Liver (tissue), 9 donors: ENCODE data around the gene STC2. TPM values are rescaled to one million over a fixed set of nuclear protein-coding genes. Genes with fewer than 3 reads are reported as not detected.

Experiments
- DNase-seq: peaks from one replicate; pipeline ENCODE4 v3.0.0-alpha.2; 2017; ENCODE audit warnings: low spot score
- H3K27ac ChIP-seq, 2 donors: one replicate each; pipeline ENCODE4 v1.7.0; 2013; ENCODE audit warnings: inconsistent platforms in 2 of 2, low read length in 2 of 2, control low read depth in 1 of 2, low read depth in 1 of 2, mild to moderate bottlenecking in 1 of 2
- H3K27me3 ChIP-seq, 4 donors: one replicate each; pipeline versions ENCODE4 v1.6.1 to v1.7.0; 2013; ENCODE audit warnings: low read length in 3 of 4, inconsistent platforms in 1 of 4, mild to moderate bottlenecking in 1 of 4, moderate library complexity in 1 of 4; ENCODE audit not compliant: control insufficient read depth in 4 of 4, insufficient read depth in 4 of 4
- H3K36me3 ChIP-seq, 4 donors: one replicate each; pipeline versions ENCODE4 v1.6.1 to v1.7.0; 2013; ENCODE audit warnings: low read length in 3 of 4, mild to moderate bottlenecking in 3 of 4, low read depth in 1 of 4, moderate library complexity in 1 of 4; ENCODE audit not compliant: control insufficient read depth in 4 of 4, insufficient read depth in 3 of 4
- H3K4me1 ChIP-seq, 4 donors: one replicate each; pipeline versions ENCODE4 v1.6.1 to v1.7.0; 2013; ENCODE audit warnings: low read length in 3 of 4, mild to moderate bottlenecking in 3 of 4, moderate library complexity in 1 of 4; ENCODE audit not compliant: control insufficient read depth in 4 of 4, insufficient read depth in 4 of 4
- H3K4me3 ChIP-seq, 3 donors: one replicate each; pipeline versions ENCODE4 v1.6.1 to v1.7.0; 2013; ENCODE audit warnings: low read length in 3 of 3, control low read depth in 1 of 3, low read depth in 1 of 3, mild to moderate bottlenecking in 1 of 3
- H3K9ac ChIP-seq, 2 donors: one replicate each; pipeline ENCODE4 v1.7.0; 2013; ENCODE audit warnings: low read length in 2 of 2, mild to moderate bottlenecking in 2 of 2, moderate library complexity in 2 of 2, control low read depth in 1 of 2, low read depth in 1 of 2
- H3K9me3 ChIP-seq, 4 donors: one replicate each; pipeline versions ENCODE4 v1.6.1 to v1.7.0; 2013; ENCODE audit warnings: low read length in 3 of 4; ENCODE audit not compliant: control insufficient read depth in 4 of 4
- EGR1 ChIP-seq, 2 donors: IDR thresholded peaks; 2 replicates each; pipeline ENCODE4 v1.6.1; 2016 to 2018; ENCODE audit warnings: antibody characterized with exemption in 2 of 2, low read depth in 2 of 2
- FOXA1 ChIP-seq: IDR thresholded peaks from 2 replicates; pipeline ENCODE4 v1.6.1; 2016; ENCODE audit warnings: antibody characterized with exemption
- FOXA2 ChIP-seq: IDR thresholded peaks from 2 replicates; pipeline ENCODE4 v1.6.1; 2016; ENCODE audit warnings: antibody characterized with exemption
- GABPA ChIP-seq, 2 donors: IDR thresholded peaks in 1 of 2; conservative IDR thresholded peaks in 1 of 2; 2 replicates each; pipeline ENCODE4 v1.6.1; 2016; ENCODE audit warnings: antibody characterized with exemption in 2 of 2, mild to moderate bottlenecking in 1 of 2, moderate library complexity in 1 of 2
- HNF4A ChIP-seq, 2 donors: conservative IDR thresholded peaks; 2 replicates each; pipeline ENCODE4 v1.6.1; 2016; ENCODE audit warnings: antibody characterized with exemption in 2 of 2, mild to moderate bottlenecking in 2 of 2
- HNF4G ChIP-seq: IDR thresholded peaks from 2 replicates; pipeline ENCODE4 v1.6.1; 2016; ENCODE audit warnings: antibody characterized with exemption
- JUND ChIP-seq, 2 donors: IDR thresholded peaks; 2 replicates each; pipeline ENCODE4 v1.6.1; 2016; ENCODE audit warnings: antibody characterized with exemption in 2 of 2
- NR2F2 ChIP-seq: IDR thresholded peaks from 2 replicates; pipeline ENCODE4 v1.6.1; 2016; ENCODE audit warnings: antibody characterized with exemption
- RAD21 ChIP-seq, 2 donors: IDR thresholded peaks; 2 replicates each; pipeline ENCODE4 v1.6.1; 2016; ENCODE audit warnings: antibody characterized with exemption in 2 of 2, mild to moderate bottlenecking in 2 of 2
- REST ChIP-seq: IDR thresholded peaks from 2 replicates; pipeline ENCODE4 v1.6.1; 2016; ENCODE audit warnings: antibody characterized with exemption, mild to moderate bottlenecking
- RXRA ChIP-seq, 2 donors: IDR thresholded peaks; 2 replicates each; pipeline ENCODE4 v1.6.1; 2017 to 2018; ENCODE audit warnings: antibody characterized with exemption in 2 of 2, mild to moderate bottlenecking in 1 of 2
- SP1 ChIP-seq: IDR thresholded peaks from 2 replicates; pipeline ENCODE4 v1.6.1; 2018; ENCODE audit warnings: antibody characterized with exemption, mild to moderate bottlenecking
- TAF1 ChIP-seq: conservative IDR thresholded peaks from 2 replicates; pipeline ENCODE4 v1.6.1; 2016; ENCODE audit warnings: antibody characterized with exemption, mild to moderate bottlenecking
- YY1 ChIP-seq: IDR thresholded peaks from 2 replicates; pipeline ENCODE4 v1.6.1; 2016; ENCODE audit warnings: antibody characterized with exemption, mild to moderate bottlenecking
- ZBTB33 ChIP-seq: IDR thresholded peaks from 2 replicates; pipeline ENCODE4 v1.6.1; 2016; ENCODE audit warnings: antibody characterized with exemption
- WGBS: extraction: QIAGEN DNeasy Blood & Tissue Kit; methylation state at CpG from one replicate; pipeline ENCODE4 v1.1.7; 2013; 5-methylcytosine and 5-hydroxymethylcytosine counted together
- polyA plus RNA-seq, 2 donors: library from polyadenylated mRNA; stranded (reverse) in 1 of 2; unstranded in 1 of 2; fragments of 200-250 nt in 1 of 2; fragments of >200 nt in 1 of 2; fragmentation: Nextera tagmentation in 1 of 2; extraction: Ambion mirVana in 1 of 2; gene quantifications; one replicate each; pipeline versions ENCODE4 v1.2.1 to v1.2.3, GENCODE V29; 2013 to 2015
- total RNA-seq, 2 donors: library from RNA; depleted of rRNA; stranded (reverse); fragments of >200 nt; gene quantifications; one replicate each; pipeline ENCODE4 v1.2.3, GENCODE V29; 2014
- TF ChIP-seq, protein P1 (sequence below): IDR thresholded peaks from 2 replicates; pipeline ENCODE4 v1.6.1; 2016; ENCODE audit warnings: antibody characterized with exemption
- TF ChIP-seq, protein P2 (sequence below): IDR thresholded peaks from 2 replicates; pipeline ENCODE4 v1.6.1; 2016; ENCODE audit warnings: antibody characterized with exemption
- TF ChIP-seq, protein P3 (sequence below): fragments of 150-350 bp; IDR thresholded peaks from 2 replicates; pipeline ENCODE4 v1.5.1; 2017; ENCODE audit warnings: improper control_type of control experiment, low read depth, low read length; ENCODE audit not compliant: missing input control
- donor health status: healthy.
- donor health status: healthy.
- donor health status: healthy.
- donor health status: healthy.
- donor health status: healthy.

The STC2 gene
- total and polyA plus RNA-seq, 4 donors: 0.04 to 0.18 (median 0.17) TPM; not detected in 1

DNA sequence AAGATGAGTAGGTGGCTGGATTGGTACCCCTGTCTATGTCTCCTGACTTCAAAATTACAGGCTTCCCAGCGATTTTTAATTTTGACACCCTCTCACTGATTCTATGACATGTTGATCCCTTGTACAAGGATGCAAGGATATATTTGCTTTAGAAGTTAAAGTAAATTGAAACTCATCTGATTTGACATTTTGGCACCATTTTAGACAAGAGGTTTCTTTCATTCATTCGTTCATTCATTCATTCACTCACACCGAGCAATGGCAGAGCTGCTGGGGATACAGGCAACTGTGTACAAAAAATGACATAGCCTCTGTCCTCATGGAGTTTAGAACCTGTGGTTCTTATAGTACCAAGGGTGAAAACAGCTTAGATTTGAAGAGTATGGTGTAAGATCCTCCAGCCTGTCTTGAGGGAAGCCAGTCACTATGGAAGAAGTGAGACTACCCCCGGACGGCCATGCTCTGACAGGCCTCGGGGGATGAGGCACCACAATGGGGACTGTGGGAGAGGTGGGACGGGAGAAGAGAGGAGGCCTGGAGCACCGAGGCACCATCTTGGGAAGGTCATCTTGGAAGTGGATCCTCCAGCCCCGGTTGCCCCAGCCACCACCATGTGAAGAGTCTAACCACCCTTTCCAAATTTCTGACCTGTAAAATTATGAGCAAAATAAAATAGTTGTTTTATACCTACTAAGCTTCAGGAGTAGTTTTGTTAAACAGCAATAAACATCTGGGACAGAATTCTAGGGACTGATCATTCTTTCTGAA is 16.2 kb downstream of the STC2 start (continued):
- TF ChIP-seq, protein P1, sequence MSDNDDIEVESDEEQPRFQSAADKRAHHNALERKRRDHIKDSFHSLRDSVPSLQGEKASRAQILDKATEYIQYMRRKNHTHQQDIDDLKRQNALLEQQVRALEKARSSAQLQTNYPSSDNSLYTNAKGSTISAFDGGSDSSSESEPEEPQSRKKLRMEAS: no peak
- TF ChIP-seq RXRA (IDR thresholded peaks at IDR 0.05) (no peak), HNF4G (no peak), TAF1 (no peak), SP1 (no peak), RAD21 (IDR thresholded peaks at IDR 0.05) (no peak)
- TF ChIP-seq, protein P2, sequence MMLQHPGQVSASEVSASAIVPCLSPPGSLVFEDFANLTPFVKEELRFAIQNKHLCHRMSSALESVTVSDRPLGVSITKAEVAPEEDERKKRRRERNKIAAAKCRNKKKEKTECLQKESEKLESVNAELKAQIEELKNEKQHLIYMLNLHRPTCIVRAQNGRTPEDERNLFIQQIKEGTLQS: no peak

GRCh38 chr5:173310861-173311785 is 17.1 kb downstream of the STC2 start:
- Histone ChIP-seq H3K36me3 (no peaks in the 10 kb centered on the region), H3K4me3 (no peak overlapping the region), H3K4me1 (no peaks in the 10 kb centered on the region), H3K27me3 (no peaks in the 10 kb centered on the region), H3K9me3 (peaks cover 0 to 8% (median 2%) of the 10 kb centered on the region in 4 donors), H3K27ac (no peak overlapping the region), H3K9ac (no peak overlapping the region)
- WGBS: 80% methylated on average over 15 of the region's 15 CpGs
- DNase-seq: no peak
- peak; percentile 24 for TF ChIP-seq NR2F2
- TF ChIP-seq, protein P1: no peak

DNA sequence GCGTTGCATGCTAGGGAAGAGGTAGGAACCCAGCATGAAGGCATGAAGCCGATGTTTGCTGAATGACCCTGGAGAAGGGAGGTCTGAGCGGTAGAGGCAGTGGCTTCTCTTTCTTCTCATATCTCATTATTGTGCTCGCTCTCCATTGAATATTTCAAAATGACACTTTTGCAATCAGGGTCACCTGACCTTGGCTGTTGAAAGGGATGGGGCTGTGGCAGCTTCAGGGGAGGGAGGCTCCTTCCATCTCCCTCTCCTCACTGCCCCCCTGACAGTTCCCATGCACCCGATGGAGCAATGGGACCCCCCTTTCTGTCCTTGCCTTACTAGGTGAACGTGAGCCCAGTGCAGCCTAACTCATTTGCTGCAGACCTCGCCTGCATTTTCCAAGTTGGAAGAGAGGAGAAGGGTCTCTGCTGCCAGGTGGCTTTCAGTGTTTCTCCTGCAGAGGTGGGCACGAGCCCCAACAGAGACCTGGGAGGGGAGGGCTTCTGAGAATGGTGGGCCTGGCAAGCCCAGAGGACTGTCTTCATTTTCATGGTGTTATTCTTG is 17.9 kb downstream of the STC2 start:
- H3K27me3 ChIP-seq: no peaks in the 10 kb centered on the region
- H3K4me3 ChIP-seq: no peak overlapping the region
- H3K9ac ChIP-seq: no peak overlapping the region
- WGBS: 77% methylated on average over 8 of the region's 8 CpGs
- H3K4me1 ChIP-seq: no peaks in the 10 kb centered on the region
- no peak for TF ChIP-seq HNF4G
- no peak for TF ChIP-seq REST
- TF ChIP-seq, protein P3, sequence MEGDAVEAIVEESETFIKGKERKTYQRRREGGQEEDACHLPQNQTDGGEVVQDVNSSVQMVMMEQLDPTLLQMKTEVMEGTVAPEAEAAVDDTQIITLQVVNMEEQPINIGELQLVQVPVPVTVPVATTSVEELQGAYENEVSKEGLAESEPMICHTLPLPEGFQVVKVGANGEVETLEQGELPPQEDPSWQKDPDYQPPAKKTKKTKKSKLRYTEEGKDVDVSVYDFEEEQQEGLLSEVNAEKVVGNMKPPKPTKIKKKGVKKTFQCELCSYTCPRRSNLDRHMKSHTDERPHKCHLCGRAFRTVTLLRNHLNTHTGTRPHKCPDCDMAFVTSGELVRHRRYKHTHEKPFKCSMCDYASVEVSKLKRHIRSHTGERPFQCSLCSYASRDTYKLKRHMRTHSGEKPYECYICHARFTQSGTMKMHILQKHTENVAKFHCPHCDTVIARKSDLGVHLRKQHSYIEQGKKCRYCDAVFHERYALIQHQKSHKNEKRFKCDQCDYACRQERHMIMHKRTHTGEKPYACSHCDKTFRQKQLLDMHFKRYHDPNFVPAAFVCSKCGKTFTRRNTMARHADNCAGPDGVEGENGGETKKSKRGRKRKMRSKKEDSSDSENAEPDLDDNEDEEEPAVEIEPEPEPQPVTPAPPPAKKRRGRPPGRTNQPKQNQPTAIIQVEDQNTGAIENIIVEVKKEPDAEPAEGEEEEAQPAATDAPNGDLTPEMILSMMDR: no peak
- TF ChIP-seq ZBTB33: no peak
- no peak for TF ChIP-seq HNF4A (conservative IDR thresholded peaks at IDR 0.05)
- TF ChIP-seq EGR1 (IDR thresholded peaks at IDR 0.05; ENCODE audit: low read depth in 2 of 2): no peak
- no peak for TF ChIP-seq GABPA (IDR thresholded peaks at IDR 0.05 in 1 of 2, conservative IDR thresholded peaks at IDR 0.05 in 1 of 2)
- TF ChIP-seq, protein P2: no peak
- no peak for TF ChIP-seq TAF1
- TF ChIP-seq, protein P1: no peak
- TF ChIP-seq FOXA1: no peak
- TF ChIP-seq SP1: no peak
- TF ChIP-seq YY1: no peak
- no peak for TF ChIP-seq RAD21 (IDR thresholded peaks at IDR 0.05)
- no peak for TF ChIP-seq FOXA2
- no peak for TF ChIP-seq JUND (IDR thresholded peaks at IDR 0.05)
- no peak for TF ChIP-seq NR2F2
- no peak for TF ChIP-seq RXRA (IDR thresholded peaks at IDR 0.05)
- peaks cover 0 to 8% (median 2%) of the 10 kb centered on the region in 4 donors for H3K9me3 ChIP-seq
- H3K27ac ChIP-seq: no peak overlapping the region
- no peak for DNase-seq
- no peaks in the 10 kb centered on the region for H3K36me3 ChIP-seq
